Natural killer cell (primary cell): ENCODE measurements around the gene NCOA3. TPM values are rescaled to one million over a fixed set of nuclear protein-coding genes. Genes with fewer than 3 reads are reported as not detected.

Experiments
- ATAC-seq, 3 donors: fragments of 150-1000 bp in 2 of 3; fragments of 200-7000 bp in 1 of 3; cut with Tn5 transposase; 1 replicate in 1 of 3; 2 replicates in 2 of 3; pipeline ENCODE4 v1.10.0; 2021; ENCODE audit warnings: mild to moderate bottlenecking in 2 of 3, moderate library complexity in 2 of 3
- DNase-seq, 2 donors: peaks; one replicate each; pipeline versions ENCODE4 v3.0.0 to v3.0.0-alpha.2; 2013 to 2021; ENCODE audit warnings: mixed read lengths in 1 of 2
- H3K27ac ChIP-seq: one replicate; pipeline ENCODE4 v1.5.1; 2013; ENCODE audit warnings: mild to moderate bottlenecking, low read length
- H3K27me3 ChIP-seq: one replicate; pipeline ENCODE4 v1.6.1; 2013; ENCODE audit warnings: low read length; ENCODE audit not compliant: control insufficient read depth, insufficient read depth
- H3K36me3 ChIP-seq: one replicate; pipeline ENCODE4 v1.6.1; 2013; ENCODE audit warnings: low read length; ENCODE audit not compliant: control insufficient read depth, insufficient read depth
- H3K4me1 ChIP-seq: one replicate; pipeline ENCODE4 v1.6.1; 2013; ENCODE audit warnings: low read length; ENCODE audit not compliant: control insufficient read depth, insufficient read depth
- H3K4me3 ChIP-seq: one replicate; pipeline ENCODE4 v1.5.1; 2013; ENCODE audit warnings: low read length
- H3K9me3 ChIP-seq: one replicate; pipeline ENCODE4 v1.6.1; 2013; ENCODE audit warnings: low read length; ENCODE audit not compliant: control insufficient read depth, insufficient read depth
- H3K27ac Mint-ChIP-seq, 2 donors: one replicate each; pipeline ENCODE4 v1.8.0; 2022; ENCODE audit warnings: mild to moderate bottlenecking in 2 of 2, mixed read lengths in 2 of 2, moderate library complexity in 1 of 2
- H3K27me3 Mint-ChIP-seq, 2 donors: one replicate each; pipeline ENCODE4 v1.8.0; 2022; ENCODE audit warnings: low read depth in 2 of 2, mixed read lengths in 2 of 2
- H3K36me3 Mint-ChIP-seq: one replicate; pipeline ENCODE4 v1.8.0; 2022; ENCODE audit warnings: mixed read lengths
- H3K4me1 Mint-ChIP-seq, 2 donors: one replicate each; pipeline ENCODE4 v1.8.0; 2022; ENCODE audit warnings: mixed read lengths in 2 of 2
- H3K4me3 Mint-ChIP-seq: one replicate; pipeline ENCODE4 v1.8.0; 2022; ENCODE audit warnings: mild to moderate bottlenecking, moderate library complexity, mixed read lengths
- H3K9me3 Mint-ChIP-seq, 2 donors: one replicate each; pipeline ENCODE4 v1.8.0; 2022; ENCODE audit warnings: mixed read lengths in 2 of 2
- CTCF ChIP-seq: fragments of 200-600 bp; IDR thresholded peaks from one replicate; pipeline ENCODE4 v1.8.0; 2022; ENCODE audit warnings: antibody characterized with exemption
- WGBS: methylation state at CpG from one replicate; pipeline ENCODE4 v1.1.7; 2013; ENCODE audit warnings: missing lambda C conversion rate; ENCODE audit not compliant: insufficient coverage; 5-methylcytosine and 5-hydroxymethylcytosine counted together
- intact Hi-C: fragments of 100-400 bp; cut with micrococcal nuclease; formaldehyde crosslinking; loops from one replicate; pipeline ENCODE4 v1.14.2; 2022
- total RNA-seq, 4 donors: library from RNA; stranded (reverse); fragments of 120-200 nt in 1 of 4; gene quantifications; one replicate each; pipeline versions ENCODE4 v1.2.3 to v1.2.4, GENCODE V29; 2013 to 2022

NCOA3 gene
- total RNA-seq, 3 donors from 2014 or later (not counting 1 experiment from before 2014, with no cell fraction given): 44.3 to 63.3 (median 57.8) TPM

GRCh38 chr20:47610247-47610944 lies 108.7 kb downstream of the NCOA3 start:
- no peaks in the 10 kb centered on the region for H3K36me3 Mint-ChIP-seq
- no peaks in the 10 kb centered on the region for H3K36me3 ChIP-seq
- peak overlapping the region; percentile 49 for H3K27ac ChIP-seq
- H3K9me3 Mint-ChIP-seq: no peaks in the 10 kb centered on the region
- H3K4me3 Mint-ChIP-seq: peak overlapping the region; percentile 33
- H3K9me3 ChIP-seq: no peaks in the 10 kb centered on the region
- intact Hi-C loops: loop anchor here (2.0 kb wide), 1 partner anchor 124 kb away; no protein-coding TSS in a partner anchor
- peaks cover 7% of the 10 kb centered on the region for H3K4me1 ChIP-seq
- peaks cover 37 to 48% of the 10 kb centered on the region in 2 donors for H3K4me1 Mint-ChIP-seq
- H3K27me3 Mint-ChIP-seq: no peaks in the 10 kb centered on the region
- H3K4me3 ChIP-seq: no peak overlapping the region
- no peak for TF ChIP-seq CTCF
- DNase-seq: peak; percentile 57 to 67
- no peaks in the 10 kb centered on the region for H3K27me3 ChIP-seq
- ATAC-seq: peak; percentile 89 to 95 (median 93)
- peak overlapping the region; percentile 82 to 89 for H3K27ac Mint-ChIP-seq
- 52% methylated on average over 6 of the region's 6 CpGs for WGBS

GRCh38 chr20:47610945-47611250 lies 109.2 kb downstream of the NCOA3 start:
- no peaks in the 10 kb centered on the region for H3K27me3 Mint-ChIP-seq
- peak in 2 of 3 donors; percentile 10 to 57 for ATAC-seq
- no peak for TF ChIP-seq CTCF
- peak overlapping the region; percentile 33 for H3K4me3 Mint-ChIP-seq
- peaks cover 38 to 43% of the 10 kb centered on the region in 2 donors for H3K4me1 Mint-ChIP-seq
- peak in 1 of 2 donors; percentile 16 for DNase-seq
- no peaks in the 10 kb centered on the region for H3K36me3 Mint-ChIP-seq
- H3K4me1 ChIP-seq: peaks cover 7% of the 10 kb centered on the region
- no peaks in the 10 kb centered on the region for H3K9me3 ChIP-seq
- H3K27ac ChIP-seq: peak overlapping the region; percentile 23
- intact Hi-C loops: loop anchor here (2.0 kb wide), 1 partner anchor 124 kb away; no protein-coding TSS in a partner anchor
- H3K27ac Mint-ChIP-seq: peak overlapping the region; percentile 82 to 89
- H3K9me3 Mint-ChIP-seq: no peaks in the 10 kb centered on the region
- no peak overlapping the region for H3K4me3 ChIP-seq
- H3K27me3 ChIP-seq: no peaks in the 10 kb centered on the region
- H3K36me3 ChIP-seq: no peaks in the 10 kb centered on the region

DNA sequence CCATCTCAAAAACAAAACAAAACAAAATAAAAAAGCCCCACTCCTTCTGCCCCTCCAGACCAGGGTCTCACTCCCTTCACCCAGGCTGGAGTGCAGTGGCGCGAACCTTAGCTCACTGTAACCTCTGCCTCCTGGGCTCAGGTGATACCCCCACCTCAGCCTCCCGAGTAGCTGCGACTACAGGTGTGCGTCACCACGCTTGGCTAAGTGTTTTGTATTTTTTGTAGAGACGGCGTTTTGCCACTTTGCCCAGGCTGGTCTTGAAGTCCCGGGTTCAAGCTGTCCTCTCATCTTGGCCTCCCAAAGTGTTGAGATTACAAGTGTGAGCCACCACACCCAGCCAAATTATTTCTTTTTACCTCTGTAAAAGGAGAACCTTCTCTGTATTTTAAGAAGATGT lies 110.1 kb downstream of the NCOA3 start:
- Mint-ChIP-seq H3K27me3 (no peaks in the 10 kb centered on the region), H3K4me3 (no peak overlapping the region), H3K27ac (peak overlapping the region; percentile 16 to 89), H3K36me3 (no peaks in the 10 kb centered on the region), H3K9me3 (no peaks in the 10 kb centered on the region), H3K4me1 (peaks cover 34 to 42% of the 10 kb centered on the region in 2 donors)
- H3K4me1 ChIP-seq: peaks cover 7% of the 10 kb centered on the region
- H3K4me3 ChIP-seq: no peak overlapping the region
- DNase-seq: no peak
- H3K36me3 ChIP-seq: no peaks in the 10 kb centered on the region
- H3K27me3 ChIP-seq: no peaks in the 10 kb centered on the region
- no peaks in the 10 kb centered on the region for H3K9me3 ChIP-seq
- intact Hi-C loops: loop anchor here (2.0 kb wide), 1 partner anchor 125 kb away; no protein-coding TSS in a partner anchor
- TF ChIP-seq CTCF: no peak
- WGBS: 98% methylated on average over 9 of the region's 9 CpGs
- ATAC-seq: no peak
- H3K27ac ChIP-seq: no peak overlapping the region

- H3K4me1 Mint-ChIP-seq: peaks cover 26 to 34% of the 10 kb centered on the region in 2 donors
- Histone ChIP-seq H3K36me3 (no peaks in the 10 kb centered on the region), H3K4me3 (no peak overlapping the region), H3K9me3 (no peaks in the 10 kb centered on the region), H3K4me1 (peaks cover 7% of the 10 kb centered on the region), H3K27me3 (no peaks in the 10 kb centered on the region), H3K27ac (no peak overlapping the region)
- ATAC-seq (no peak), DNase-seq (no peak)
- H3K4me3 Mint-ChIP-seq: no peak overlapping the region
- peak overlapping the region; percentile 16 to 89 for H3K27ac Mint-ChIP-seq
- WGBS: no CpG with 5 or more reads among the region's 2 CpGs
- H3K27me3 Mint-ChIP-seq: no peaks in the 10 kb centered on the region
- intact Hi-C loops: no loop called here
- no peaks in the 10 kb centered on the region for H3K9me3 Mint-ChIP-seq
- TF ChIP-seq CTCF: no peak
- no peaks in the 10 kb centered on the region for H3K36me3 Mint-ChIP-seq
Measured at GRCh38 chr20:47612670-47613069, 111.0 kb downstream of the NCOA3 start.
